H1 (cell line): ENCODE data around the gene STX7. TPM values are rescaled to one million over a fixed set of nuclear protein-coding genes. Genes with fewer than 3 reads are reported as not detected.

Source experiments
- CTCF ChIA-PET: fragments of 300-600 bp; sonication (Branson Sonifier 250); formaldehyde crosslinking; loops from one replicate; lab custom pipeline; 2021; ENCODE audit not compliant: partially characterized antibody; lab: Charles Lee
- POLR2A ChIA-PET: fragments of 300-600 bp; sonication (Branson Sonifier 250); formaldehyde crosslinking; loops from one replicate; lab custom pipeline; 2021; ENCODE audit warnings: inconsistent platforms; ENCODE audit not compliant: partially characterized antibody; lab: Charles Lee
- DNase-seq, 2 experiments: peaks; one replicate each; pipeline versions ENCODE4 v3.0.0 to v3.0.0-alpha.2; 2010 to 2022; ENCODE audit warnings: low spot score in 2 of 2, low read depth in 1 of 2, mixed read lengths in 1 of 2
- FAIRE-seq: peaks from 2 replicates; lab custom pipeline; 2011; peaks lifted over from hg19 to GRCh38; lab: Jason Lieb, UNC
- H2AFZ ChIP-seq: 2 replicates; pipeline ENCODE4 v1.8.1; 2012; ENCODE audit warnings: low read length, inconsistent platforms
- H2AK5ac ChIP-seq: 2 replicates; pipeline ENCODE4 v1.6.1; 2013; ENCODE audit warnings: low read depth, low read length
- H2BK120ac ChIP-seq: replicated peaks from 2 replicates; pipeline ENCODE3; 2013; ENCODE audit warnings: low read depth, low read length, inconsistent platforms
- H2BK12ac ChIP-seq: 2 replicates; pipeline ENCODE4 v1.6.1; 2013; ENCODE audit warnings: low read depth, low read length
- H2BK15ac ChIP-seq: 2 replicates; pipeline ENCODE4 v1.6.1; 2013; ENCODE audit warnings: low read length
- H2BK20ac ChIP-seq: 2 replicates; pipeline ENCODE4 v1.6.1; 2013; ENCODE audit warnings: low read length
- H2BK5ac ChIP-seq: 2 replicates; pipeline ENCODE4 v1.6.1; 2013; ENCODE audit warnings: low read depth, low read length
- H3K14ac ChIP-seq: 2 replicates; pipeline ENCODE4 v1.6.1; 2013; ENCODE audit warnings: inconsistent platforms; ENCODE audit not compliant: insufficient read length
- H3K18ac ChIP-seq: 2 replicates; pipeline ENCODE4 v1.6.1; 2013; ENCODE audit warnings: low read length; ENCODE audit errors: extremely low read depth
- H3K23ac ChIP-seq: 2 replicates; pipeline ENCODE4 v1.6.1; 2013; ENCODE audit warnings: inconsistent platforms; ENCODE audit not compliant: insufficient read length
- H3K23me2 ChIP-seq: 2 replicates; pipeline ENCODE4 v1.6.1; 2013; ENCODE audit warnings: low read depth, low read length
- H3K27ac ChIP-seq: 2 replicates; pipeline ENCODE4 v1.6.1; 2011; ENCODE audit warnings: low read depth, low read length, inconsistent platforms
- H3K27me3 ChIP-seq, 4 experiments: replicated peaks in 1 of 4; 1 replicate in 1 of 4; 2 replicates in 3 of 4; pipeline versions ENCODE4 v1.6.1 to v1.8.1; 2011 to 2013; ENCODE audit warnings: low read length in 3 of 4, mild to moderate bottlenecking in 3 of 4, inconsistent platforms in 2 of 4, mixed read lengths in 2 of 4, moderate library complexity in 1 of 4; ENCODE audit not compliant: control insufficient read depth in 3 of 4, insufficient read depth in 3 of 4; ENCODE audit errors: extremely low read depth in 1 of 4
- H3K36me3 ChIP-seq, 4 experiments: 2 replicates each; pipeline versions ENCODE4 v1.6.1 to v1.8.1; 2011 to 2013; ENCODE audit warnings: mild to moderate bottlenecking in 4 of 4, low read length in 3 of 4, moderate library complexity in 2 of 4, control low read depth in 1 of 4, inconsistent platforms in 1 of 4; ENCODE audit not compliant: insufficient read depth in 4 of 4, control insufficient read depth in 2 of 4
- H3K4ac ChIP-seq: replicated peaks from 2 replicates; pipeline ENCODE3; 2013; ENCODE audit warnings: low read length, low read depth, mixed read lengths, inconsistent platforms; ENCODE audit not compliant: insufficient read length
- H3K4me1 ChIP-seq, 4 experiments: replicated peaks in 1 of 4; 1 replicate in 1 of 4; 2 replicates in 3 of 4; pipeline versions ENCODE4 v1.6.1 to v1.8.1; 2011 to 2013; ENCODE audit warnings: low read length in 3 of 4, inconsistent platforms in 2 of 4, mixed read lengths in 1 of 4; ENCODE audit not compliant: insufficient read depth in 4 of 4, control insufficient read depth in 3 of 4
- H3K4me2 ChIP-seq, 2 experiments: 2 replicates each; pipeline versions ENCODE4 v1.6.1 to v1.8.1; 2011 to 2013; ENCODE audit warnings: low read depth in 2 of 2, low read length in 2 of 2, control low read depth in 1 of 2, inconsistent platforms in 1 of 2, mild to moderate bottlenecking in 1 of 2; ENCODE audit not compliant: insufficient read depth in 1 of 2
- H3K4me3 ChIP-seq, 4 experiments: fragments of 200-600, 300-600 bp in 1 of 4; sonication (generic), shearing (Covaris generic), sonication (Bioruptor Twin) in 1 of 4; 2 replicates each; pipeline versions ENCODE4 v1.5.1 to v1.8.1; 2011 to 2016; ENCODE audit warnings: low read length in 4 of 4, low read depth in 3 of 4, control low read depth in 2 of 4, inconsistent platforms in 2 of 4, mild to moderate bottlenecking in 2 of 4, mixed read lengths in 1 of 4, moderate library complexity in 1 of 4; ENCODE audit not compliant: insufficient read depth in 2 of 4; ENCODE audit errors: extremely low read depth in 1 of 4
- H3K56ac ChIP-seq: replicated peaks from 2 replicates; pipeline ENCODE3; 2013; ENCODE audit warnings: low read depth, mild to moderate bottlenecking, mixed read lengths, low read length, inconsistent platforms; ENCODE audit not compliant: insufficient read length
- H3K79me1 ChIP-seq: 2 replicates; pipeline ENCODE4 v1.6.1; 2013; ENCODE audit warnings: low read depth, low read length, control low read depth
- H3K79me2 ChIP-seq, 2 experiments: 2 replicates each; pipeline versions ENCODE4 v1.6.1 to v1.8.1; 2012 to 2013; ENCODE audit warnings: low read length in 2 of 2, mild to moderate bottlenecking in 2 of 2, inconsistent platforms in 1 of 2; ENCODE audit not compliant: insufficient read depth in 2 of 2, control insufficient read depth in 1 of 2
- H3K9ac ChIP-seq, 4 experiments: replicated peaks in 1 of 4; 1 replicate in 1 of 4; 2 replicates in 3 of 4; pipeline versions ENCODE4 v1.6.1 to v1.8.1; 2011 to 2013; ENCODE audit warnings: low read depth in 3 of 4, low read length in 3 of 4, control low read depth in 2 of 4, mild to moderate bottlenecking in 2 of 4, moderate library complexity in 2 of 4, inconsistent platforms in 1 of 4; ENCODE audit errors: extremely low read depth in 1 of 4
- H3K9me3 ChIP-seq, 2 experiments: 2 replicates each; pipeline versions ENCODE4 v1.6.1 to v1.8.1; 2012 to 2013; ENCODE audit warnings: mild to moderate bottlenecking in 2 of 2, moderate library complexity in 2 of 2, control low read depth in 1 of 2, inconsistent platforms in 1 of 2, low read depth in 1 of 2, low read length in 1 of 2, mixed read lengths in 1 of 2; ENCODE audit not compliant: insufficient read depth in 2 of 2
- H4K20me1 ChIP-seq, 2 experiments: replicated peaks in 1 of 2; 2 replicates each; pipeline versions ENCODE3 to v1.8.1; 2011 to 2013; ENCODE audit warnings: inconsistent platforms in 2 of 2, low read length in 2 of 2, mild to moderate bottlenecking in 1 of 2; ENCODE audit not compliant: insufficient read depth in 2 of 2, control insufficient read depth in 1 of 2
- H4K5ac ChIP-seq: 2 replicates; pipeline ENCODE4 v1.6.1; 2013; ENCODE audit warnings: low read length, low read depth, mixed read lengths, inconsistent platforms; ENCODE audit not compliant: insufficient read length
- H4K8ac ChIP-seq: 2 replicates; pipeline ENCODE4 v1.8.0; 2013; ENCODE audit warnings: mild to moderate bottlenecking, moderate library complexity, low read length, inconsistent platforms; ENCODE audit not compliant: insufficient read depth; ENCODE audit errors: extremely low read depth
- H4K91ac ChIP-seq: replicated peaks from 2 replicates; pipeline ENCODE3; 2013; ENCODE audit warnings: low read length, mixed read lengths, inconsistent platforms; ENCODE audit not compliant: insufficient read length
- BCL11A ChIP-seq, 2 experiments: IDR thresholded peaks; one replicate each; pipeline ENCODE4 v1.6.1; 2011; ENCODE audit warnings: low read depth in 2 of 2, low read length in 2 of 2, mild to moderate bottlenecking in 2 of 2
- HDAC2 ChIP-seq, 2 experiments: fragments of 300-600 bp in 1 of 2; sonication (generic) in 1 of 2; IDR thresholded peaks; 2 replicates each; pipeline ENCODE4 v1.6.1; 2011 to 2012; ENCODE audit warnings: low read depth in 2 of 2, low read length in 2 of 2, mild to moderate bottlenecking in 2 of 2, moderate library complexity in 2 of 2, borderline replicate concordance in 1 of 2, inconsistent platforms in 1 of 2
- JUN ChIP-seq: IDR thresholded peaks from 2 replicates; pipeline ENCODE4 v1.6.1; 2011; ENCODE audit warnings: low read depth, mild to moderate bottlenecking, improper control_type of control experiment, low read length
- SAP30 ChIP-seq: fragments of 300-600 bp; sonication (generic); IDR thresholded peaks from 2 replicates; pipeline ENCODE4 v1.7.1; 2012; ENCODE audit warnings: low read length, moderate library complexity, mild to moderate bottlenecking, inconsistent platforms; ENCODE audit not compliant: insufficient read depth, insufficient replicate concordance
- TBP ChIP-seq: IDR thresholded peaks from 2 replicates; pipeline ENCODE4 v1.6.1; 2011; ENCODE audit warnings: low read depth, low read length, improper control_type of control experiment
- WGBS, 2 experiments: shearing (Covaris generic) in 1 of 2; methylation state at CpG; one replicate each; pipeline versions ENCODE4 v1.1.6 to v1.1.7; 2013 to 2015; ENCODE audit warnings: low lambda C conversion rate in 2 of 2, mixed read lengths in 2 of 2, inconsistent platforms in 1 of 2, low coverage in 1 of 2, missing lambda C conversion rate in 1 of 2; ENCODE audit not compliant: insufficient replicate concordance in 2 of 2, insufficient coverage in 1 of 2, insufficient read length in 1 of 2; ENCODE audit errors: extremely low coverage in 1 of 2, missing lambda C conversion rate in 1 of 2; 5-methylcytosine and 5-hydroxymethylcytosine counted together
- polyA plus RNA-seq, 7 experiments: library from polyadenylated mRNA; depleted of rRNA in 3 of 7; stranded (reverse) in 5 of 7; unstranded in 2 of 7; fragments of >200 nt in 5 of 7; fragments of 200-250 nt in 2 of 7; gene quantifications; 1 replicate in 5 of 7; 2 replicates in 1 of 7; 4 replicates in 1 of 7; pipeline versions ENCODE4 v1.2.1 to v1.2.3, GENCODE V29; 2011 to 2013; ENCODE audit warnings: missing spikeins in 2 of 7, mixed read lengths in 2 of 7
- total RNA-seq: library from RNA; stranded (reverse); fragmentation: NEBNext Ultra II Directional; extraction: Animal tissue kit (Norgen Biotek cat#: 25700); gene quantifications from 2 replicates; pipeline ENCODE4 v1.2.1, GENCODE V29; 2021

Gene STX7
- total and polyA plus RNA-seq, 2 of the 8 experiments (the other 6 are each of a cell fraction or from before 2014, with no cell fraction given), result 5.7 to 27.9 TPM

DNA sequence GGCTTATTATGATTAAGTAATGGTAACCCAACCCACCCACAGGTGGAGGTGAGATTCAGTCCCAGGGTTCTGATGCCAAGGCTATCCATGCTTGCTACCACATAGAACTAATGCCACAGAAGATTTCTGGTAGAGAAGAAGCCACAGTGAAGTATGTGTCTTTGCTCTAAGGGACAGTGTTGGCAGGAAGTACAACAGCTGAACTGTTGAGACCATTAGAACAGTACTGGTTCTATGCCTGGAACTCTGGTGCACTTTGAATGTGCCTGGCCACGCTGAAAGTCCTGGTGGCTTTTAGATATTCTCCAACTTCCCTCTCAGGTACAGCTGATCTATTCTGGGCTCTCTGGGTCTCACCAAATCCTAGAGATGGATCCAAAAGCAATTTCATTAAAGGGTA, 7.8 kb downstream of the STX7 start:
- no peak overlapping the region for H2BK20ac ChIP-seq
- H2BK15ac ChIP-seq, result no peak overlapping the region
- no peak overlapping the region for H2BK5ac ChIP-seq
- ChIA-PET CTCF (no interaction called here), POLR2A (no interaction called here)
- H3K27ac ChIP-seq, result no peak overlapping the region
- no peak overlapping the region for H3K18ac ChIP-seq
- no peaks in the 10 kb centered on the region for H3K23me2 ChIP-seq
- H3K4me3 ChIP-seq, result no peak overlapping the region
- H3K79me2 ChIP-seq, result peaks cover 0 to 57% of the 10 kb centered on the region in 2 experiments; a peak in 2 of 4 replicates
- WGBS, 2 experiments, result 95% methylated on average over 1 of the region's 1 CpG; no CpG with 5 or more reads in 1 of the 2 experiments
- no peak overlapping the region for H3K23ac ChIP-seq
- peaks cover 0 to 2% of the 10 kb centered on the region in 2 experiments for H4K20me1 ChIP-seq
- H4K91ac ChIP-seq, result no peak overlapping the region
- no peaks in the 10 kb centered on the region for H3K9me3 ChIP-seq
- no peak overlapping the region for H2BK12ac ChIP-seq
- H3K27me3 ChIP-seq, result no peaks in the 10 kb centered on the region
- no peaks in the 10 kb centered on the region for H3K4me1 ChIP-seq
- no peak overlapping the region for H4K8ac ChIP-seq
- H4K5ac ChIP-seq, result no peak overlapping the region
- no peak overlapping the region for H2AK5ac ChIP-seq
- DNase-seq, result no peak
- H3K79me1 ChIP-seq, result peaks cover 11% of the 10 kb centered on the region; the same call in 1 of the 2 replicates
- no peak for FAIRE-seq
- H3K9ac ChIP-seq, result no peak overlapping the region
- no peak overlapping the region for H3K56ac ChIP-seq
- H3K4me2 ChIP-seq, result no peak overlapping the region
- H2BK120ac ChIP-seq, result no peak overlapping the region
- no peak overlapping the region for H3K4ac ChIP-seq
- H2AFZ ChIP-seq, result no peak overlapping the region
- peaks cover 0 to 4% (median 2%) of the 10 kb centered on the region in 4 experiments; a peak in 2 of 8 replicates for H3K36me3 ChIP-seq
- H3K14ac ChIP-seq, result no peak overlapping the region
- TF ChIP-seq SAP30, result no peak
- TF ChIP-seq HDAC2 (IDR thresholded peaks at IDR 0.05; ENCODE audit: borderline replicate concordance in 1 of 2, low read depth in 2 of 2, low read length in 2 of 2), result no peak
- no peak for TF ChIP-seq JUN
- TF ChIP-seq TBP, result no peak
- TF ChIP-seq BCL11A (IDR thresholded peaks at IDR 0.05; ENCODE audit: low read depth in 2 of 2, low read length in 2 of 2), result no peak
